T1000 (cell line): ENCODE data around the gene NBPF6.
"Not testable (repeated sequence)": the region's sequence is repeated elsewhere in the genome, so short reads cannot be mapped to it uniquely, and the experiment has no call there.

Experiments
- DNase-seq: peaks from one replicate; lab custom pipeline; 2025; ENCODE audit warnings: mixed read lengths; lab: John Stamatoyannopoulos, UW

NBPF6 gene

DNA sequence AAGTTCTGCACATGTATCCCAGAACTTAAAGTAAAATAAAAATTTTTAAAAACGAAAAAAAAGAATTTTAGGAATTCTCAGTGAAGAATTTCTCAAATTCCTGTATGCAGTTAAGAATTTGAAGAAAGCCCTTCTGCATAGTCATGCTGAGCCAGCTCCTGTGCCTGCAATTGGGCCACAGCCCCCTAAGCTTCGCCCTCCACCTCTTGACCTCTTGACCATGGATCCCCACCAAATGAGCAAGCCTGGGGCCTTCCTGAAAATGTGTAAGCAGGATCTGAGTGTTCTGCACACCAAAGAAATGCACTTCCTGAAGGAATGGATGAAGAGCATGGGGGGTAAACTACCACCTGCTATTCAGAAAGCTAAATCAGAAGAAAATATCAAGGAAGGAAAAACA lies 52.0 kb downstream of the NBPF6 start:
- no peak for DNase-seq

GRCh38 chr1:108502624-108503023 lies 52.5 kb downstream of the NBPF6 start:
- no peak for DNase-seq

GRCh38 chr1:108503062-108503733 lies 53.1 kb downstream of the NBPF6 start:
- peak; percentile 16 for DNase-seq

GRCh38 chr1:108504447-108504846 lies 54.3 kb downstream of the NBPF6 start:
- no peak for DNase-seq

- DNase-seq: no peak
These were observed 55.6 kb downstream of the NBPF6 start for GRCh38 chr1:108505763-108506070.

DNA sequence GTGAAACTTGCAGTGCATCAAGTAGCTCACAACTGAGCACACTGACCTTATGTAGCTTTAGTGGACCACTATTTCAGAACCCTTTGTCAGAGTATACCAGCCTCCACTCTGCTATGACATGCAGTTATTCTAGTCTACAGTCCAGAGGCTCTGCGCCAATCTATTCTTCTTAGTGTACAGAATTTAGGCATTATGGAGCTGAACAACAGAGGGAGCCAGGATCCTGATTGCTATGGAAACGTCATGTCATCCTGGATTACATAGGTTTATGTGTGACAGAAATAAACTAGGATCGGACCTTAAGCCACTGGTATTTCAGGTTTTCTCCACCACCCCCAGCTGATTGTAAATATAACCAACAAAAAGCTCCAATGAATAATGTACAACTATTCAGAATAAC lies 61.6 kb downstream of the NBPF6 start:
- DNase-seq: no peak

GRCh38 chr1:108512239-108513043 lies 62.3 kb downstream of the NBPF6 start:
- no peak for DNase-seq

DNA sequence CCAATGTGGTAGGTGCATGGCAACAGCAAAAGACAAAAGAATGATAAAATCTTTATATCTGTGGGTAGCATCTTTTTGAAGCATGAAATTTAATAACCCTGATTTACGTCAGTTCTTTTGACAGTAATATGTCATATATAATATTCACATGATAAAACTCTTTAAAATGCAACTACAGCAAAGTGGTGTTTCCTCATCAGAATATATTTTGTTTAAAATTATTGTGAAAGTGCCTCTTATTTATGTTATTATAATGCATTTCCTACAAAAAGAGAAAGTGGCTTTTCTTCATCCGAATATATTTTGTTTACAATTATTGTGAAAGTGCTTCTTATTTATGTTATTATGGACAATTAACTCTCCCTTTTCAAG lies 62.9 kb downstream of the NBPF6 start:
- DNase-seq: no peak

DNA sequence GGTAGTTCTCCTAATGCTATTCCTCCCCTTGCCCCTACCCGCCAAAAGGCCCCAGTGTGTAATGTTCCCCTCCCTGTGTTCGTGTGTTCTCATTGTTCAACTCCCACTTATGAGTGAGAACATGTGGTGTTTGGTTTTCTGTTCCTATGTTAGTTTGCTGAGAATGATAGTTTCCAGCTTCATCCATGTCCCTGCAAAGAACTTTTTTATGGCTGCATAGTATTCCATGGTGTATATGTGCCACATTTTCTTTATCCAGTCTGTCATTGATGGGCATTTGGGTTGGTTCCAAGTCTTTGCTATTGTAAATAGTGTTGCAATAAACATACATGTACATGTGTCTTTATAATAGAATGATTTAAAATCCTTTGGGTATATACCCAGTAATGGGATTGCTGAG lies 63.8 kb downstream of the NBPF6 start:
- not testable (repeated sequence) for DNase-seq

DNA sequence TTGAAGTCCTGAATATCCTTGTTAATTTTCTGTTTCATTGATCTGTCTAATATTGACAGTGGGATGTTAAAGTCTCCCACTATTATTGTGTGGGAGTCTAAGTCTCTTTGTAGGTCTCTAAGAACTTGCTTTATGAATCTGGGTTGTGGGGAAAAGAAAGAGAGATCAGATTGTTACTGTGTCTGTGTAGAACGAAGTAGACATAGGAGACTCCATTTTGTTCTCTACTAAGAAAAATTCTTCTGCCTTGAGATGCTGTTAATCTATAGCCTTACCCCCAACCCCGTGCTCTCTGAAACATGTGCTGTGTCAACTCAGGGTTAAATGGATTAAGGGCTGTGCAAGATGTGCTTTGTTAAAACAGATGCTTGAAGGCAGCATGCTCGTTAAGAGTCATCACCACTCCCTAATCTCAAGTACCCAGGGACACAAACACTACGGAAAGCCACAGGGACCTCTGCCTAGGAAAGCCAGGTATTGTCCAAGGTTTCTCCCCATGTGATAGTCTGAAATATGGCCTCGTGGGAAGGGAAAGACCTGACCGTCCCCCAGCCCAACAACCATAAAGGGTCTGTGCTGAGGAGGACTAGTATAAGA lies 67.3 kb downstream of the NBPF6 start:
- DNase-seq: not testable (repeated sequence)
